HepG2 (cell line): ENCODE data around the gene MYD88. TPM values are rescaled to one million over a fixed set of nuclear protein-coding genes. Genes with fewer than 3 reads are reported as not detected.

ENCODE experiments used
- HOXA9 ChIP-seq: sonication (generic); formaldehyde crosslinking; IDR thresholded peaks from 2 replicates; pipeline ENCODE4 v1.8.1; 2022; ENCODE audit warnings: missing genetic modification reagents, mild to moderate bottlenecking, moderate library complexity, borderline replicate concordance
- IRF2 ChIP-seq: IDR thresholded peaks from 2 replicates; pipeline ENCODE4 v1.6.1; 2018; ENCODE audit warnings: missing genetic modification reagents, missing compliant biosample characterization
- RELA ChIP-seq: sonication (generic); formaldehyde crosslinking; IDR thresholded peaks from 2 replicates; pipeline ENCODE4 v1.4.0; 2020; ENCODE audit warnings: missing genetic modification reagents
- SIN3B ChIP-seq: fragments of 150-350 bp; IDR thresholded peaks from 2 replicates; pipeline ENCODE4 v1.6.1; 2014; ENCODE audit warnings: low read length
- SMC3 ChIP-seq: IDR thresholded peaks from 2 replicates; pipeline ENCODE4 v1.6.1; 2011; ENCODE audit warnings: low read length, improper control_type of control experiment
- TOPORS ChIP-seq: sonication (generic); formaldehyde crosslinking; IDR thresholded peaks from 2 replicates; pipeline ENCODE4 v1.8.0; 2023; ENCODE audit warnings: mild to moderate bottlenecking, missing genetic modification reagents
- ZBTB8A ChIP-seq: sonication (generic); formaldehyde crosslinking; IDR thresholded peaks from 2 replicates; pipeline ENCODE4 v1.4.0; 2020; ENCODE audit warnings: mild to moderate bottlenecking, low read depth, missing genetic modification reagents, borderline replicate concordance
- ZFY ChIP-seq: sonication (generic); formaldehyde crosslinking; IDR thresholded peaks from 2 replicates; pipeline ENCODE4 v1.4.0; 2020; ENCODE audit warnings: missing genetic modification reagents
- ZNF124 ChIP-seq: sonication (generic); formaldehyde crosslinking; IDR thresholded peaks from 2 replicates; pipeline ENCODE4 v1.4.0; 2020; ENCODE audit warnings: missing genetic modification reagents
- ZNF256 ChIP-seq: sonication (generic); formaldehyde crosslinking; conservative IDR thresholded peaks from 2 replicates; pipeline ENCODE4 v1.4.0; 2020; ENCODE audit warnings: missing genetic modification reagents
- ZNF34 ChIP-seq: sonication (generic); formaldehyde crosslinking; IDR thresholded peaks from 2 replicates; pipeline ENCODE4 v1.4.0; 2020; ENCODE audit warnings: mild to moderate bottlenecking, missing genetic modification reagents, borderline replicate concordance
- ZNF674 ChIP-seq: sonication (generic); formaldehyde crosslinking; IDR thresholded peaks from 2 replicates; pipeline ENCODE4 v1.5.0; 2020; ENCODE audit warnings: low read depth, mild to moderate bottlenecking, missing genetic modification reagents
- ZNF775 ChIP-seq: sonication (generic); formaldehyde crosslinking; IDR thresholded peaks from 2 replicates; pipeline ENCODE4 v1.4.0; 2020; ENCODE audit warnings: missing genetic modification reagents, mild to moderate bottlenecking, moderate library complexity, borderline replicate concordance
- ZNF841 ChIP-seq: sonication (generic); formaldehyde crosslinking; IDR thresholded peaks from 2 replicates; pipeline ENCODE4 v1.8.1; 2023; ENCODE audit warnings: missing genetic modification reagents, borderline replicate concordance
- polyA plus RNA-seq, 8 experiments: library from polyadenylated mRNA; depleted of rRNA in 3 of 8; stranded (reverse) in 7 of 8; unstranded in 1 of 8; fragments of >200 nt; fragmentation: Illumina TruSeq in 4 of 8; extraction: Trizol in 4 of 8; gene quantifications; 2 replicates each; pipeline versions ENCODE4 v1.2.1 to v1.2.3, GENCODE V29; 2011 to 2016; ENCODE audit warnings: low read depth in 4 of 8, missing spikeins in 1 of 8, mixed read lengths in 1 of 8; ENCODE audit not compliant: insufficient read depth in 1 of 8
- total RNA-seq, 5 experiments: library from RNA; depleted of rRNA; stranded (reverse); fragments of >200 nt; fragmentation: Illumina TruSeq; extraction: Trizol; gene quantifications; 2 replicates each; pipeline ENCODE4 v1.2.3, GENCODE V29; 2016; ENCODE audit warnings: low read depth in 1 of 5
- TF ChIP-seq, protein P1 (sequence below), 2 experiments: fragments of 450-650 bp in 1 of 2; sonication (generic) in 1 of 2; formaldehyde crosslinking in 1 of 2; IDR thresholded peaks; 2 replicates each; pipeline versions ENCODE4 v1.6.1 to v1.8.0; 2016 to 2022; ENCODE audit warnings: antibody characterized with exemption in 1 of 2, mild to moderate bottlenecking in 1 of 2, missing genetic modification reagents in 1 of 2
- TF ChIP-seq, protein P2 (sequence below): sonication (generic); formaldehyde crosslinking; IDR thresholded peaks from 2 replicates; pipeline ENCODE4 v1.5.0; 2020; ENCODE audit warnings: missing genetic modification reagents, mild to moderate bottlenecking, borderline replicate concordance
- TF ChIP-seq, protein P3 (sequence below): sonication (generic); formaldehyde crosslinking; IDR thresholded peaks from 2 replicates; pipeline ENCODE4 v1.5.0; 2020; ENCODE audit warnings: missing genetic modification reagents, mild to moderate bottlenecking, borderline replicate concordance
- TF ChIP-seq, protein P4 (sequence below): sonication (generic); formaldehyde crosslinking; conservative IDR thresholded peaks from 2 replicates; pipeline ENCODE4 v1.4.0; 2020; ENCODE audit warnings: missing genetic modification reagents

Gene MYD88
- total and polyA plus RNA-seq, 2 of the 13 experiments (the other 11 are each of a cell fraction or from before 2014, with no cell fraction given) = 7.6 to 32.7 TPM

DNA sequence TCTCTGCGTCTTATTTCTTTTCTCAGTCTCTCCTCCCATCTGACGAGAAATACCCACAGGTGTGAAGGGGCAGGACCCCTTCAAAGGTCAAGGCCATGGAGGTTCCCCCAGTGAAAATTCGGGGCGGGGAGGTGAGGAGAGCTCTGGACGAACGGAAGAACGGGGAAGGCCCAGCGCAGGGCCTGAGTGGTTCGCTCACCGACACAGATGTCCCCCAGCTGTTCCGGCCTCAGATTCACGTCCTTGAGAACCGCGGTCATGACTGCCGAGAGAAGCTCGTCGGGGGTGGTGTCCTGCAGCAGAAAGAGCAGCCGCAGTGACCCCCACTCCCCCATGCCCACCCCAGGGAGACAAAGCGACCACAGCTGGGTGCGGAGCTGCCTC, 2.1 kb upstream of the MYD88 start (continued):
- TF ChIP-seq, protein P1, sequence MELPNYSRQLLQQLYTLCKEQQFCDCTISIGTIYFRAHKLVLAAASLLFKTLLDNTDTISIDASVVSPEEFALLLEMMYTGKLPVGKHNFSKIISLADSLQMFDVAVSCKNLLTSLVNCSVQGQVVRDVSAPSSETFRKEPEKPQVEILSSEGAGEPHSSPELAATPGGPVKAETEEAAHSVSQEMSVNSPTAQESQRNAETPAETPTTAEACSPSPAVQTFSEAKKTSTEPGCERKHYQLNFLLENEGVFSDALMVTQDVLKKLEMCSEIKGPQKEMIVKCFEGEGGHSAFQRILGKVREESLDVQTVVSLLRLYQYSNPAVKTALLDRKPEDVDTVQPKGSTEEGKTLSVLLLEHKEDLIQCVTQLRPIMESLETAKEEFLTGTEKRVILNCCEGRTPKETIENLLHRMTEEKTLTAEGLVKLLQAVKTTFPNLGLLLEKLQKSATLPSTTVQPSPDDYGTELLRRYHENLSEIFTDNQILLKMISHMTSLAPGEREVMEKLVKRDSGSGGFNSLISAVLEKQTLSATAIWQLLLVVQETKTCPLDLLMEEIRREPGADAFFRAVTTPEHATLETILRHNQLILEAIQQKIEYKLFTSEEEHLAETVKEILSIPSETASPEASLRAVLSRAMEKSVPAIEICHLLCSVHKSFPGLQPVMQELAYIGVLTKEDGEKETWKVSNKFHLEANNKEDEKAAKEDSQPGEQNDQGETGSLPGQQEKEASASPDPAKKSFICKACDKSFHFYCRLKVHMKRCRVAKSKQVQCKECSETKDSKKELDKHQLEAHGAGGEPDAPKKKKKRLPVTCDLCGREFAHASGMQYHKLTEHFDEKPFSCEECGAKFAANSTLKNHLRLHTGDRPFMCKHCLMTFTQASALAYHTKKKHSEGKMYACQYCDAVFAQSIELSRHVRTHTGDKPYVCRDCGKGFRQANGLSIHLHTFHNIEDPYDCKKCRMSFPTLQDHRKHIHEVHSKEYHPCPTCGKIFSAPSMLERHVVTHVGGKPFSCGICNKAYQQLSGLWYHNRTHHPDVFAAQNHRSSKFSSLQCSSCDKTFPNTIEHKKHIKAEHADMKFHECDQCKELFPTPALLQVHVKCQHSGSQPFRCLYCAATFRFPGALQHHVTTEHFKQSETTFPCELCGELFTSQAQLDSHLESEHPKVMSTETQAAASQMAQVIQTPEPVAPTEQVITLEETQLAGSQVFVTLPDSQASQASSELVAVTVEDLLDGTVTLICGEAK (IDR thresholded peaks at IDR 0.05) = no peak
- TF ChIP-seq, protein P1 (CRISPR knock-in tag; IDR thresholded peaks at IDR 0.05) = no peak
- TF ChIP-seq SIN3B (no peak), IRF2 (CRISPR knock-in tag) (0 out of 2 replicates have a peak, but pooled peaks have one; percentile 3), HOXA9 (peak; percentile 36; the same call in 1 of the 2 replicates), ZNF775 (CRISPR knock-in tag) (no peak), SMC3 (no peak), ZBTB8A (CRISPR knock-in tag) (no peak), RELA (CRISPR knock-in tag) (0 out of 2 replicates have a peak, but pooled peaks have one; percentile 5), ZNF256 (CRISPR knock-in tag) (0 out of 2 replicates have a peak, but pooled peaks have one; percentile 34), ZNF674 (CRISPR knock-in tag) (no peak), TOPORS (0 out of 2 replicates have a peak, but pooled peaks have one; percentile 19), ZNF841 (CRISPR knock-in tag) (peak; percentile 21; the same call in 1 of the 2 replicates), ZNF124 (CRISPR knock-in tag) (no peak), ZFY (CRISPR knock-in tag) (peak; percentile 17; the same call in 1 of the 2 replicates), ZNF34 (CRISPR knock-in tag) (no peak)
- TF ChIP-seq, protein P2, sequence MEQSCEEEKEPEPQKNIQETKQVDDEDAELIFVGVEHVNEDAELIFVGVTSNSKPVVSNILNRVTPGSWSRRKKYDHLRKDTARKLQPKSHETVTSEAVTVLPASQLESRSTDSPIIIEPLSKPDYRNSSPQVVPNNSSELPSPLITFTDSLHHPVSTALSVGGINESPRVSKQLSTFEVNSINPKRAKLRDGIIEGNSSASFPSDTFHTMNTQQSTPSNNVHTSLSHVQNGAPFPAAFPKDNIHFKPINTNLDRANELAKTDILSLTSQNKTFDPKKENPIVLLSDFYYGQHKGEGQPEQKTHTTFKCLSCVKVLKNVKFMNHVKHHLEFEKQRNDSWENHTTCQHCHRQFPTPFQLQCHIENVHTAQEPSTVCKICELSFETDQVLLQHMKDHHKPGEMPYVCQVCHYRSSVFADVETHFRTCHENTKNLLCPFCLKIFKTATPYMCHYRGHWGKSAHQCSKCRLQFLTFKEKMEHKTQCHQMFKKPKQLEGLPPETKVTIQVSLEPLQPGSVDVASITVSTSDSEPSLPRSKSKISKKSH (CRISPR knock-in tag) = no peak
- TF ChIP-seq, protein P3, sequence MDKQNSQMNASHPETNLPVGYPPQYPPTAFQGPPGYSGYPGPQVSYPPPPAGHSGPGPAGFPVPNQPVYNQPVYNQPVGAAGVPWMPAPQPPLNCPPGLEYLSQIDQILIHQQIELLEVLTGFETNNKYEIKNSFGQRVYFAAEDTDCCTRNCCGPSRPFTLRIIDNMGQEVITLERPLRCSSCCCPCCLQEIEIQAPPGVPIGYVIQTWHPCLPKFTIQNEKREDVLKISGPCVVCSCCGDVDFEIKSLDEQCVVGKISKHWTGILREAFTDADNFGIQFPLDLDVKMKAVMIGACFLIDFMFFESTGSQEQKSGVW = no peak
- TF ChIP-seq, protein P4, sequence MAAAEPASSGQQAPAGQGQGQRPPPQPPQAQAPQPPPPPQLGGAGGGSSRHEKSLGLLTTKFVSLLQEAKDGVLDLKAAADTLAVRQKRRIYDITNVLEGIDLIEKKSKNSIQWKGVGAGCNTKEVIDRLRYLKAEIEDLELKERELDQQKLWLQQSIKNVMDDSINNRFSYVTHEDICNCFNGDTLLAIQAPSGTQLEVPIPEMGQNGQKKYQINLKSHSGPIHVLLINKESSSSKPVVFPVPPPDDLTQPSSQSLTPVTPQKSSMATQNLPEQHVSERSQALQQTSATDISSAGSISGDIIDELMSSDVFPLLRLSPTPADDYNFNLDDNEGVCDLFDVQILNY = no peak
